ENCODE results near the gene ANO1.

- TF ChIP-seq MAX (IDR thresholded peaks at IDR 0.05), result no peak
- TF ChIP-seq REST (IDR thresholded peaks at IDR 0.05; ENCODE audit: low read depth), result no peak
- no peak for TF ChIP-seq CEBPB (IDR thresholded peaks at IDR 0.05)
- TF ChIP-seq RAD21 (IDR thresholded peaks at IDR 0.05; ENCODE audit: low read depth), result no peak
- TF ChIP-seq FOXM1 (IDR thresholded peaks at IDR 0.05; ENCODE audit: borderline replicate concordance, low read depth), result no peak
- no peak for TF ChIP-seq YY1 (IDR thresholded peaks at IDR 0.05; ENCODE audit: low read depth)
- no peak for TF ChIP-seq TCF12 (IDR thresholded peaks at IDR 0.05; ENCODE audit: low read depth)
These were observed 22.7 kb downstream of the ANO1 start for GRCh38 chr11:70100791-70101190.

All from Ishikawa (cell line).